HG03469 (cell line): ENCODE data around the gene OSGIN1.

Experiments used
- ATAC-seq: cut with Tn5 transposase; IDR thresholded peaks from one replicate; pipeline ENCODE4 v1.9.1; 2021; ENCODE audit warnings: mild to moderate bottlenecking, moderate library complexity, moderate number of reproducible peaks; ENCODE audit not compliant: unreplicated experiment

Gene OSGIN1, protein sequence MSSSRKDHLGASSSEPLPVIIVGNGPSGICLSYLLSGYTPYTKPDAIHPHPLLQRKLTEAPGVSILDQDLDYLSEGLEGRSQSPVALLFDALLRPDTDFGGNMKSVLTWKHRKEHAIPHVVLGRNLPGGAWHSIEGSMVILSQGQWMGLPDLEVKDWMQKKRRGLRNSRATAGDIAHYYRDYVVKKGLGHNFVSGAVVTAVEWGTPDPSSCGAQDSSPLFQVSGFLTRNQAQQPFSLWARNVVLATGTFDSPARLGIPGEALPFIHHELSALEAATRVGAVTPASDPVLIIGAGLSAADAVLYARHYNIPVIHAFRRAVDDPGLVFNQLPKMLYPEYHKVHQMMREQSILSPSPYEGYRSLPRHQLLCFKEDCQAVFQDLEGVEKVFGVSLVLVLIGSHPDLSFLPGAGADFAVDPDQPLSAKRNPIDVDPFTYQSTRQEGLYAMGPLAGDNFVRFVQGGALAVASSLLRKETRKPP

GRCh38 chr16:83952940-83953795 is at the start of gene OSGIN1:
OSGIN1 (plus strand) TSS chr16:83953240; CDS start chr16:83957672, 4,432 bp downstream.
- peak; percentile 68 for ATAC-seq

- no peak for ATAC-seq
Observed at GRCh38 chr16:83903751-83904150, 49.3 kb upstream of the OSGIN1 start.

DNA sequence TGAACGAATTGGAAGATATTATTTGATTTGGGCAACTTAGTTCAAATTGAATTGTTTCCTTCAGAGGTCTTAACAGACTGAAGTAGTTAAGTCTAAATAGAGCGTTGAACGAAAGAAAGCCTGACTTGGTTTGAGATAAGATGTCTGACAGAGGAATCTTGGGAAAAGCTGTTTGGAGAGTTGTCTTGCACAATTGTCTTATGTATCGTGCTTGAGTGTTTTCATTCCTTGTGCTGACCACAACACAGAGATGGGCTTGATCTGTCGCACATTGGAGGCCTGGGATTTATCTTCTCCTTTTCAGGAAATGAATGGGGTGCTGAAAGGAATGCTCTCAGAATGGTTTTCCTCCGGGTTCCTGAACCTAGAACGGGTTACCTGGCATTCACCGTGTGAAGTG is 46.4 kb upstream of the OSGIN1 start:
- ATAC-seq: no peak

DNA sequence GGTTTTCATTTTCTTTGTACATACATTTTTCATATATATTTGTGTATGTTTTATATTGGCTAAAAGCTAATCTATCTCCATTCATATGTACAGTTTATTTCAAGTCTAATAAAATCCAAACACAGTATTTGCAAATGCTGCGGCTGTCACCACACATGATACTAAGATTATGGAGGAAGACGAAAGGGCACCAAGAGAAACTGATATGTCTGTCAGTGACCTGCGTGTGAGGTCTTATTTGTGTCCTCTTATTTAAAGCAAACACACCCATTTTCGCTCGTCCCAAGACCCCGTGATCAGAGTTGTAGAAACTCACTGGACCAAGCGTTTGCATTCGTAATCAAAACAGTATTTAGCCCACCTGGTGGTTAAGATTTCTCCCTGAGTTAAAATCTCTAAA is 45.9 kb upstream of the OSGIN1 start:
- ATAC-seq: no peak

DNA sequence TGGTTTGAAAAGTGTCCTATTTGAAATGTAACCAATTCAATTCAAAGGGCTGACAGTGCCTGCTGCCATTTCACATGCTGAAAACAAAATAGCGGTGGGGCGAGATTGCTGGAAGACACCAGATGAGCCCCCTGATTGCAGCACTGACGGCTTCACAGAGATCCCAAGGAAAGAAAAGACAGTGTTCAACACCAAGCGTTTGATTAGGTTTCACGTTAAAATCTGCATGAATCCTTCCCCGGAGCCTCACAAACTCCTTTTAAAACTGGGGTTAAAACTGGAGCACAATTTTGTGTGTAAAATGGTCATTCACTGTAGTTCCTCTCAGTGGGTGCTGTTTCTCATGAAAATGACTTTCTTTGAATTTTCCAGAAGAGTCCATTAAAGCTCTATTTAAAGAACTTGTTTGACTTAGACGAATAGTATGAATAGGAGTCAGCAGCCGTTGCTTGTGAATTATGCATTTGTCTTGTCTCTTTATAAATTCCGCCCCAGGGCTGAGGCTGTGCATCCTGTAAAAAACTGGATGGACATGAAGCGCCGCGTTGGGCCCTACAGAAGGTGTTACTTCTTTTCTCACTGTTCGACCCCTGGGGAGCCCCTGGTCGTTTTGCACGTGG is 45.3 kb upstream of the OSGIN1 start:
- ATAC-seq: no peak

- no peak for ATAC-seq
Observed at GRCh38 chr16:83908798-83909197, 44.2 kb upstream of the OSGIN1 start.

DNA sequence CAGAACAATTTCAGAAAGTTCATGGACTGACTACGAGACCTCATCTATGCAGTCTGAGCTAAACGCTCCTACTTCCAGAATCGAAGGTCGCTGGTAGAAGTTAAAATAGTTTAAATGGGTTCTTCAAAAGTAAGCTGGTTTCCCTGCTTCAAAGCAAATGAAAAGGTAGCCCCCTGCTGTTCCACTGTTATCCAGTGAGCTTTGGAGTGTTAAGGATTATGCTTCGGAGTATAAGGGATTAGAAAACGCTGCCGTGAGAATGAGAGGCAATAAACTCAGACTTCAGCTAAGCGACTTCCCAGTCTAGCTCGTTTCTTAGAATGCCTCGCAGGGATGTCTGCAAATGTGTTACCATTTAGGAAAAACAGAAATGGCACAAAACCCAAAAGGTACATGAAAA is 41.8 kb upstream of the OSGIN1 start:
- ATAC-seq: no peak

- no peak for ATAC-seq
Observed at GRCh38 chr16:83912519-83913244, 40.4 kb upstream of the OSGIN1 start.

DNA sequence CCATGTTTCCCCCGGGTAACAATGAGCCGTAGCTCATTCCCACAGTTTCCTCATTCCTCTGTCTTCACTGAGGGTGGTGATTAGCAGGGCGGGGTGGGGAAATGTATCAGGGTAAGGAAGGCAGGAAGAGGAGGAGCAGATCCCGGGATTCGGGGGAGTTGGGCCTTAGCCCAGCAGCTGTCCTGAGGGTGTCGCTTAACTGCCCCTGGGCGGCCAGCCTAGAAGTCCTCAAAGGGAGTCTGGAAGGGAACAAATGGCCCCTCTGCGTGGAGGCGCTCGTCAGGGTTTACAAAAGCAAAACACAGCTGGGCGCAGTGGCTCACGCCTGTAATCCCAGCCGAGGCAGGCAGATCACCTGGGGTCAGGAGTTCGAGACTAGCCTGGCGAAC is 39.8 kb upstream of the OSGIN1 start:
- no peak for ATAC-seq

- ATAC-seq: no peak
Observed at GRCh38 chr16:83914091-83914710, 38.8 kb upstream of the OSGIN1 start.

DNA sequence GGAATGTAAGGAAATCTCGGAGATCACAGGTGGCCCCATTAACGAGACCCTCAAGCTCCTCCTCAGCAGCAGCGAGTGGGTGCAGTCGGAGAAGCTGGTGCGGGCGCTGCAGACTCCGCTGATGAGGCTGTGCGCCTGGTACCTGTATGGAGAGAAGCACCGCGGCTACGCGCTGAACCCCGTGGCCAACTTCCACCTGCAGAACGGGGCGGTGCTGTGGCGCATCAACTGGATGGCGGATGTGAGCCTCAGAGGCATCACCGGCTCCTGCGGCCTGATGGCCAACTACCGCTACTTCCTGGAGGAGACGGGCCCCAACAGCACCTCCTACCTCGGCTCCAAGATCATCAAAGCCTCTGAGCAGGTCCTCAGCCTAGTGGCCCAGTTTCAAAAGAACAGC is 38.0 kb upstream of the OSGIN1 start:
- no peak for ATAC-seq

DNA sequence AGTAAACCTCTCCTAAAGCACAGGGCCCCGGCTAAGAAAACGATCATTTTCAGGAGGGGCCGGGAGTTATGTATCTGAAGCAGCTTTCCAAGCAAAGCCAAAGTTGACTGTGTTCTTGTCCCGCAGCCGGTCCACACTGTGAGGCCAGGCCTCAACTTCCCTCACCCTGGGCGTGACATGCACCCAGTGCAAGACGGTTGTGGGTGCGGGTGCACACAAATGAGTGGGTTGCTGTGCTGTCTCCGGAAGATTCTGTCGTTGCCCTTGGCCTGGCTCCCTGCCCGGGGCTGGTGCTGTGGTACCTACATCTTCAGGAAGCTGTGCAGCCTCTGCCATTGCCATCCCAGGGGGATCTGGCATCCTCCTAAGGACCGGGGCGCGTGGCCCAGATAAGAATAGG is 37.5 kb upstream of the OSGIN1 start:
- ATAC-seq: no peak

GRCh38 chr16:83917152-83918120 is 35.6 kb upstream of the OSGIN1 start:
- no peak for ATAC-seq

DNA sequence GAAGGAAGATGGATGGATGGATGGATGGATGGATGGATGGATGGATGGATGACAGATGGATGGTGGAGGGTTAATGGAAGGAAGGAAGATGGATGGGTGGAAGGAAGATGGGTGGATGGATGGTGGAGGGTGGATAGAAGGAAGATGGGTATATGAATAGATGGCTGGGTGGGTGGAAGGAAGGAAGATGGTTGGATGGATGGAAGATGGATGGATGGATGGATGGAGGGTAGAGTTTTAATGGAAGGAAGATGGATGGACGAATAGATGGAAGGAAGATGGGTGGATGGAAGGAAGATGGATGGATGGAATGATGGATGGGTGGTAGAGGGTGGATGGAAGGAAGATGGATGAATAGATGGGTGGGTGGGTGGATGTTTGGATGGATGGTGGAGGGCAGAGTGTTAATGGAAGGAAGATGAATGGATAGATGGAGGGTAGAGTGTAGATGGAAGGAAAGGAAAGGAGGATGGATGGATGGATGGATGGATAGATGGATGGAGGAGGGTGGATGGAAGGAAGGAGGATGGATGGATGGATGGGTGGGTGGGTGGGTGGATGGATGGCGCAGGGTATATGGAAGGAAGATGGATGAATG is 32.0 kb upstream of the OSGIN1 start:
- no peak for ATAC-seq

DNA sequence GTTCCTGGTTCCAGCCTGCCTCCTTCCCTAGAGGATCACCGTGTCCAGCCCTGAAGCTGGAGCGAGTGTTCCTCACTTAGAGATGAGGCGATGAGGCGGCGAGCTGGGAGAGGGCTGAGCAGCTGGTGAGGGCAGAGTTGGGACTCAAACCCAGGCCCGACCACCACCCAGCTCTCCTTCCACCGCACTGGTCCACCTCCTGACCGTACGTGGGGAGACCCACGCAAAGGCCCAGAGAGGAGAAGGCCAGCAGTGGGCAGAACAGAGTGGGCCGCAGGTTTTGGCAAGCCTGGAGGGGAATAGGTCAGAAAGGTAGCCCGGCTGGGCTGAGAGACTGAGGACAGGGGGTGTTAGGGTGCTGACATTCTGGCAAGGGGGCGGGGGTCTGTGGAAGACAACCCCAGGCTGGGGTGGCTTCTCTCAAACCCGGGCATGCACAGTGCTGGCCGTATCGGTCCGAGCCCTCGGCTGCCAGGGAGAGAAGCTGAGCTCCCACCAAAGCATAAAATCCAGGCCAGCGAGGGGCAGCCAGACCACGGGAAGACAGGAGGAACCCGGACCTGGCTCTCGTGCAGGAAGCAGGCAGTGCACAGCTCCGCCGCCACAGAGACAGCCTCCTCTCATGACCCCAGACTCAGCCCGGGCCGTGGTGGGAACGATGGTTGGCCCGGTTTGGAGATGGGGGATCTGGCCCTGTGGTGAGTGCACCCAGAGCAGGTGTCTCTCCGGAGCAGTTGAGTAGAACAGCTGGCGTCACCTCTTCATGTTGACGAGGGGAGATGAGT is 29.3 kb upstream of the OSGIN1 start:
- no peak for ATAC-seq

DNA sequence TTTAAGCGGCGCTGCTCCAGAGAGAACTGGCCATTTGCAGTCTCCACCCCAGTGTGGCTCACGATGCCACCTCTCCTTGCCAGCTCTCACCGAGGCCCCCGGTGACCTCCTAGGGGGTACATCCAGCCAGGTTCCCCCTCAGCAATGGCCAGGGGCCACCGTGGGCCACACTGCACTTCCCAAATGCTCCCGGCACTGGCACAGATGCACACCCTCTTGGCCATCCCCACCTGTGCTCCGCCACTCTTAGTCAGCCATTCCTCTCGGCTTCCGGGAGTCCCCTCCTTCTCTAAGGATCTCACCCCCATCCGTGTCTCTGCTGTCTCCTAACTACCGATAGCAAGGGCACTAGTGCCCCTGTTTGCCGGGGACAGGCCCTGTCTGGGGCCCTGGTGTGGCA is 28.4 kb upstream of the OSGIN1 start:
- no peak for ATAC-seq

DNA sequence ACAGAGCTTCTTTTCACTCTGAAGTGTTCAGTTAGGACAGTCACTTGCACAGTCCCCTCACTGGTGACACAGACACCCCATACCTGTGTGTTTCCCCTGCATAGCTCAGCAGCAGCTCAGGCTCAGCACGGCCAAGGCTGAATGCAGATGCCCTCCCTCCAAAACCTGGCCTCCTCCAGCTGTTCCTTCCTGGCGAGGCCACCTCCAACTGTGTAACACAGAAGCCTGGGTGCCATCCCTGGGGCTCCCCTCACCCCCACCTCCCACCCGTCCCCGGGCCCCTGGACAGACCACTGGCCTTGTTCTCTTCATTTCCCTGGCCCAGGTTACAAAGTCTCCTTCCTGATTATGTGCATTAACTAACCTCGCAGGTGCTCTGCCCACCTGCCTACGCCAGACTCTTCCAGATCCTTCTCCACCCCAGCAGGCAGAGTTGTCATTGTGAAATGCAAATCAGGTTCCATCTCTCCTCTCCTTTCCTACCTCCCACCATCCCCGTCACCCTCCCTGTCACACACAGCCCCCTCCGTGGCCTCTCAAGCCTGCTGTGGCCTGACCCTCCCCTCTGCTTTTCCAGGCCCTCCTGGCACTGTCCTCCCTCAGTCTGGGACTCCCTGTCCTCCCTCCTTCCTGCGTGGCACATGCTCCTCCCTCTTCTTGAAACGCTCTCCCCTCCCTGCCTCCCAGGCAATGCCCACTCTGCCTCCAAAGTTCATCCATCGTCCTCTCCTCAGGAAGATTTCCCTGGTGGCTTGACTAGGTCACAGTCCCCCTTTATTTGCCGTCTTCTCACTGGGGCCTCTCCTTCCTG is 27.7 kb upstream of the OSGIN1 start:
- ATAC-seq: no peak
